Choroid plexus epithelial cell (primary cell): Measurements from ENCODE around the gene GLUD2.
A peak's percentile ranks its signal among the peaks of the same experiment; 100 is the strongest.

Experiments
- DNase-seq: peaks from one replicate; pipeline ENCODE4 v3.0.0-alpha.2; 2010; ENCODE audit warnings: low read depth
- H3K4me3 ChIP-seq: 2 replicates; pipeline ENCODE4 v1.5.1; 2011; ENCODE audit warnings: low read depth, mild to moderate bottlenecking, control low read depth, low read length, moderate library complexity
- TF ChIP-seq, protein P1 (sequence below): conservative IDR thresholded peaks from 2 replicates; pipeline ENCODE4 v1.5.1; 2011; ENCODE audit warnings: low read depth, mild to moderate bottlenecking, control low read depth, inconsistent platforms, low read length, moderate library complexity

The GLUD2 gene

DNA sequence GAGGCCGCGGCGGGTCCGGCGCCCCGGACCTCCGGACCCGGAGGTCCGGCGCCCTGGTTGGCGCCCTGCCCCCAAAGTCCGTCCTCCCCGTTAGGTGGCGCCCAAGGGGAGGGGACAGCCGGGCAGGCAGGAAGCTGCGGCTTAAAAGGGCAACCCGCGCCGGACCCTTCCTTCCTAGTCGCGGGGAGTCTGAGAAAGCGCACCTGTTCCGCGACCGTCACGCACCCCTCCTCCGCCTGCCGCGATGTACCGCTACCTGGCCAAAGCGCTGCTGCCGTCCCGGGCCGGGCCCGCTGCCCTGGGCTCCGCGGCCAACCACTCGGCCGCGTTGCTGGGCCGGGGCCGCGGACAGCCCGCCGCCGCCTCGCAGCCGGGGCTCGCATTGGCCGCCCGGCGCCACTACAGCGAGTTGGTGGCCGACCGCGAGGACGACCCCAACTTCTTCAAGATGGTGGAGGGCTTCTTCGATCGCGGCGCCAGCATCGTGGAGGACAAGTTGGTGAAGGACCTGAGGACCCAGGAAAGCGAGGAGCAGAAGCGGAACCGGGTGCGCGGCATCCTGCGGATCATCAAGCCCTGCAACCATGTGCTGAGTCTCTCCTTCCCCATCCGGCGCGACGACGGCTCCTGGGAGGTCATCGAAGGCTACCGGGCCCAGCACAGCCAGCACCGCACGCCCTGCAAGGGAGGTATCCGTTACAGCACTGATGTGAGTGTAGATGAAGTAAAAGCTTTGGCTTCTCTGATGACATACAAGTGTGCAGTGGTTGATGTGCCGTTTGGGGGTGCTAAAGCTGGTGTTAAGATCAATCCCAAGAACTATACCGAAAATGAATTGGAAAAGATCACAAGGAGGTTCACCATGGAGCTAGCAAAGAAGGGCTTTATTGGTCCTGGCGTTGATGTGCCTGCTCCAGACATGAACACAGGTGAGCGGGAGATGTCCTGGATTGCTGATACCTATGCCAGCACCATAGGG is at the start of gene GLUD2:
Gene GLUD2 (plus strand): TSS at position 170 of the 979 bp plus-strand sequence. CDS start 75 bp downstream, at position 245.
- peak within 1 kb of the TSS; percentile 45 for H3K4me3 ChIP-seq
- peak; percentile 14 for DNase-seq
- TF ChIP-seq, protein P1, sequence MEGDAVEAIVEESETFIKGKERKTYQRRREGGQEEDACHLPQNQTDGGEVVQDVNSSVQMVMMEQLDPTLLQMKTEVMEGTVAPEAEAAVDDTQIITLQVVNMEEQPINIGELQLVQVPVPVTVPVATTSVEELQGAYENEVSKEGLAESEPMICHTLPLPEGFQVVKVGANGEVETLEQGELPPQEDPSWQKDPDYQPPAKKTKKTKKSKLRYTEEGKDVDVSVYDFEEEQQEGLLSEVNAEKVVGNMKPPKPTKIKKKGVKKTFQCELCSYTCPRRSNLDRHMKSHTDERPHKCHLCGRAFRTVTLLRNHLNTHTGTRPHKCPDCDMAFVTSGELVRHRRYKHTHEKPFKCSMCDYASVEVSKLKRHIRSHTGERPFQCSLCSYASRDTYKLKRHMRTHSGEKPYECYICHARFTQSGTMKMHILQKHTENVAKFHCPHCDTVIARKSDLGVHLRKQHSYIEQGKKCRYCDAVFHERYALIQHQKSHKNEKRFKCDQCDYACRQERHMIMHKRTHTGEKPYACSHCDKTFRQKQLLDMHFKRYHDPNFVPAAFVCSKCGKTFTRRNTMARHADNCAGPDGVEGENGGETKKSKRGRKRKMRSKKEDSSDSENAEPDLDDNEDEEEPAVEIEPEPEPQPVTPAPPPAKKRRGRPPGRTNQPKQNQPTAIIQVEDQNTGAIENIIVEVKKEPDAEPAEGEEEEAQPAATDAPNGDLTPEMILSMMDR, result peak; percentile 42

DNA sequence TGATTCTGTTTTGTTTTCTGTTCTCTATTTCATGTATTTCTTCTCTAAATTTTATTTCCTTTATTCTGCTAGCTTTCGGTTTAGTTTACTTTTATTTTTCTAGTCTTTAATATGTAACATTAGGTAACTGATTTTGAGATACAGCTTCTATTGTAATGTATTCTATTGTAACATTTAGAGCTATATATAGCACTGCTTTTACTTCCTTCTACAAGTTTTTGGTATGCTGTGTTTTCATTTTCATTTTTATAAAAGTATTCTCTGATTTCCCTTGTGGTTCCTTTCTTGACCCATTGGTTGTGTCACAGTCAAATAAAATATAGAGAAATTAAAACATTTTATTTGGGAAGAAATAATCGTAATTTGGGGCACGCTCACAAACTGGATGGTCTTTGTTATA is 48.0 kb upstream of the GLUD2 start:
- DNase-seq, result no peak
- TF ChIP-seq, protein P1, result no peak

DNA sequence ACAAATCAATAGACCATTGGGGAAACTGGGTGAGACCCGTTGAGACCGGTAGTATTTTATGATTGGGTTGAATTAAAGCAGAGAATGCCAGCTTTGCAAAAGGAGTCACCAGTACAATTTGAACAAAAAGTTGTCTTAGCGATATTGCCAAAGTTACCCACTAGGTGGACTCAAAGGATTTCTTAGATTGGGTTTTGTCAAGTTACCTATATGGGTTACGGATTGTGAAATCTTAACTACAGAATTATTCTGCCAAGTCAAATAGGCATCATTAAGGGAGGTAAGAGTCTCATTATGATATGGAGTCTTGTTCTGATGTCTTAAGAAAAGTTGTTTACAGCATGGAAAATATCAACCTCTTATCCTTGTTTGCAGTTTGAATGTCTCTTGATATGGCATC is 46.8 kb upstream of the GLUD2 start:
- TF ChIP-seq, protein P1, result peak; percentile 35
- H3K4me3 ChIP-seq, result no peak overlapping the region
- DNase-seq, result peak; percentile 41

More for the DNA sequence above, 48.0 kb upstream of the GLUD2 start:
- no peak overlapping the region for H3K4me3 ChIP-seq

DNA sequence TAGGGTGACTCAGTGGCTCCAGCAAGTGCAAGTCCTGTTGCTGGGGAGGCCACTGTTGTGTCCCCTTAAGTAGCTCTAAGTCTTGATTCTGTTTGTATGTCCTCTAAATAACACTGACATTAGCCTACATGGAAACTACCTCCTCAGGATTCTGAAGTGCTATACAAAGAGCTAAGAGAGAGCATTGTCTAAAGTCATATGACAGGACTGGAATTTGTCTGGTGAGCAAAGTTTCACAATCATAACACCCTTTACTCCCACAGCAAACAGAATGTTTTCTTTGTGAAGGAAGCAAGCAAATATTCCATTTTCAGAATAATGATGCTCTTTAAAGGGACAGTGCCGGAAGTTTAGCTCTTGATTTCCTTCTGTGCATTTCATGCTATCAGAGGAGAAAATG is 38.5 kb upstream of the GLUD2 start:
- TF ChIP-seq, protein P1, result no peak
- peak; percentile 46 for DNase-seq
- H3K4me3 ChIP-seq, result no peak overlapping the region

DNA sequence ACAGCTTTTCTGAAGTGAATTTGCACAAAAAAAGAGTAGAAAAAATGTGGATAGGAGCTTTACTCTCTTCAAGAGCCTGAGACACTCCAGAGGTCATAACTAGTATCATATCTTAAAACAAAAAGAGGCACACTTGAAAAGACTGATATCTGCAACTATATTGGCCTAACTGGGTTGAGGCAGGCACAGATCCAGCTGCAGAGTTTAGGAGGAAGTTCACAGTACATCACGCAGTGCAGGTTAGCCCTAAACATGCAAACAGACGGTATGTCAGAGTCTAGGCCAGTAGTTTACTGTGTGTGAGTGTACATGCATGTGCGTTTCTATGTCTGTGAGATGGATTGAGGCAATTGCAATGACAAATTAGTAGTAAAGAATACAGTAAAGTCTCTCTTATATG is 37.6 kb upstream of the GLUD2 start:
- H3K4me3 ChIP-seq, result no peak overlapping the region
- DNase-seq, result no peak
- TF ChIP-seq, protein P1, result no peak

DNA sequence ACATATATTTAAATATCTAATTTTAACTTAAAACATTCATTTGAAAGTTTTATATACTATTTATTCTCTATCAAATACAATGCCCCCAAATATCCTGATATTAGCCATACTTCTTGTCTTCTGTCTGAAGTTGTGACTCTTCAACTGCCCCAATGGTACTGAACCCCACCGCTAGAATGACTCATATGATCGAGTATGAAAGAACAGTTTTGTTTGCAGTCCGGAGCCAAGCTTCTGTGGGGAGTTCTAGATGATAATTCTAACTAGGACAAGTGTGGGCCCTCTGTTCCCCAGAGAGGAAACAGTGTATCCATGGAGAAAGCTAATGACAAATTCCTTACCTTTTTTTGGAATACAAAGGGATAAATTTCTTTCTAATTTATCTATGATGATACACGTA is 37.2 kb upstream of the GLUD2 start:
- TF ChIP-seq, protein P1, result no peak
- peak; percentile 2 for DNase-seq
- no peak overlapping the region for H3K4me3 ChIP-seq
